Neural cell (in vitro differentiated cells): ENCODE measurements around the gene ACHE.

Experiments
- CTCF ChIP-seq: fragments of 450-650 bp; IDR thresholded peaks from 2 replicates; pipeline ENCODE4 v1.5.1; 2014; ENCODE audit warnings: antibody characterized with exemption, mild to moderate bottlenecking, moderate library complexity; ENCODE audit not compliant: poor library complexity, severe bottlenecking
- EP300 ChIP-seq: fragments of 450-650 bp; conservative IDR thresholded peaks from 2 replicates; pipeline ENCODE4 v1.6.1; 2014; ENCODE audit warnings: antibody characterized with exemption, mild to moderate bottlenecking, moderate library complexity; ENCODE audit not compliant: poor library complexity, severe bottlenecking
- EZH2 ChIP-seq: fragments of 200-600, 300-800 bp; shearing (Covaris generic), sonication (generic); IDR thresholded peaks from 2 replicates; pipeline ENCODE4 v1.6.1; 2014; ENCODE audit warnings: antibody characterized with exemption, low read length, borderline replicate concordance, mild to moderate bottlenecking; ENCODE audit not compliant: insufficient read depth, poor library complexity, severe bottlenecking
- REST ChIP-seq: IDR thresholded peaks from 2 replicates; pipeline ENCODE4 v1.6.1; 2012; ENCODE audit warnings: borderline replicate concordance
- TAF1 ChIP-seq: IDR thresholded peaks from 2 replicates; pipeline ENCODE4 v1.6.1; 2012; ENCODE audit warnings: low read depth

GRCh38 chr7:100873599-100874299, 21.9 kb downstream of the ACHE start:
- no peak for TF ChIP-seq EZH2
- no peak for TF ChIP-seq CTCF
- TF ChIP-seq REST = no peak
- TF ChIP-seq EP300 = no peak
- no peak for TF ChIP-seq TAF1
